Osteocyte (in vitro differentiated cells): Measurements from ENCODE around the gene COX4I1. TPM values are rescaled to one million over a fixed set of nuclear protein-coding genes. Genes with fewer than 3 reads are reported as not detected.

Experiments used
- DNase-seq: peaks from one replicate; pipeline ENCODE4 v3.0.0; 2021; ENCODE audit warnings: mixed read lengths; ENCODE audit not compliant: unreplicated experiment; ENCODE audit errors: extremely low spot score
- H3K27ac Mint-ChIP-seq: one replicate; pipeline ENCODE4 v1.8.0; 2021; ENCODE audit warnings: mild to moderate bottlenecking, mixed read lengths; ENCODE audit not compliant: unreplicated experiment
- H3K27me3 Mint-ChIP-seq: one replicate; pipeline ENCODE4 v1.8.0; 2021; ENCODE audit warnings: mixed read lengths; ENCODE audit not compliant: unreplicated experiment
- H3K36me3 Mint-ChIP-seq: one replicate; pipeline ENCODE4 v1.8.0; 2021; ENCODE audit warnings: mixed read lengths; ENCODE audit not compliant: unreplicated experiment
- H3K4me1 Mint-ChIP-seq: one replicate; pipeline ENCODE4 v1.8.0; 2021; ENCODE audit warnings: mixed read lengths; ENCODE audit not compliant: unreplicated experiment
- H3K4me3 Mint-ChIP-seq: one replicate; pipeline ENCODE4 v1.8.0; 2021; ENCODE audit warnings: mild to moderate bottlenecking, moderate library complexity, mixed read lengths; ENCODE audit not compliant: unreplicated experiment
- H3K9me3 Mint-ChIP-seq: one replicate; pipeline ENCODE4 v1.8.0; 2021; ENCODE audit warnings: mixed read lengths; ENCODE audit not compliant: unreplicated experiment
- total RNA-seq: library from RNA; stranded (reverse); gene quantifications from 2 replicates; pipeline ENCODE4 v1.2.1, GENCODE V29; 2021
- TF ChIP-seq, protein P1 (sequence below): fragments of 200-600 bp; sonication (generic); IDR thresholded peaks from 2 replicates; pipeline ENCODE4 v1.5.0; 2021; ENCODE audit warnings: antibody characterized with exemption, mild to moderate bottlenecking, moderate library complexity

Gene COX4I1
- total RNA-seq, 1 donor from 2014 or later, result 456 TPM

- no peak for DNase-seq
- peak overlapping the region; percentile 7 for H3K27ac Mint-ChIP-seq
- H3K36me3 Mint-ChIP-seq, result peaks cover 30% of the 10 kb centered on the region
- H3K27me3 Mint-ChIP-seq, result no peaks in the 10 kb centered on the region
- peaks cover 33% of the 10 kb centered on the region for H3K4me1 Mint-ChIP-seq
- TF ChIP-seq, protein P1, sequence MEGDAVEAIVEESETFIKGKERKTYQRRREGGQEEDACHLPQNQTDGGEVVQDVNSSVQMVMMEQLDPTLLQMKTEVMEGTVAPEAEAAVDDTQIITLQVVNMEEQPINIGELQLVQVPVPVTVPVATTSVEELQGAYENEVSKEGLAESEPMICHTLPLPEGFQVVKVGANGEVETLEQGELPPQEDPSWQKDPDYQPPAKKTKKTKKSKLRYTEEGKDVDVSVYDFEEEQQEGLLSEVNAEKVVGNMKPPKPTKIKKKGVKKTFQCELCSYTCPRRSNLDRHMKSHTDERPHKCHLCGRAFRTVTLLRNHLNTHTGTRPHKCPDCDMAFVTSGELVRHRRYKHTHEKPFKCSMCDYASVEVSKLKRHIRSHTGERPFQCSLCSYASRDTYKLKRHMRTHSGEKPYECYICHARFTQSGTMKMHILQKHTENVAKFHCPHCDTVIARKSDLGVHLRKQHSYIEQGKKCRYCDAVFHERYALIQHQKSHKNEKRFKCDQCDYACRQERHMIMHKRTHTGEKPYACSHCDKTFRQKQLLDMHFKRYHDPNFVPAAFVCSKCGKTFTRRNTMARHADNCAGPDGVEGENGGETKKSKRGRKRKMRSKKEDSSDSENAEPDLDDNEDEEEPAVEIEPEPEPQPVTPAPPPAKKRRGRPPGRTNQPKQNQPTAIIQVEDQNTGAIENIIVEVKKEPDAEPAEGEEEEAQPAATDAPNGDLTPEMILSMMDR, result no peak
- H3K9me3 Mint-ChIP-seq, result no peaks in the 10 kb centered on the region
- H3K4me3 Mint-ChIP-seq, result peak overlapping the region; percentile 83
Observed at GRCh38 chr16:85798283-85798776, 1.2 kb upstream of the COX4I1 start.

- TF ChIP-seq, protein P1, result no peak
- H3K4me3 Mint-ChIP-seq, result peak overlapping the region; percentile 84
- H3K9me3 Mint-ChIP-seq, result no peaks in the 10 kb centered on the region
- H3K27ac Mint-ChIP-seq, result peak overlapping the region; percentile 7
- DNase-seq, result no peak
- peaks cover 33% of the 10 kb centered on the region for H3K4me1 Mint-ChIP-seq
- H3K27me3 Mint-ChIP-seq, result no peaks in the 10 kb centered on the region
- H3K36me3 Mint-ChIP-seq, result peaks cover 34% of the 10 kb centered on the region
Observed at GRCh38 chr16:85798901-85799496, 496 bp upstream of the COX4I1 start.

DNA sequence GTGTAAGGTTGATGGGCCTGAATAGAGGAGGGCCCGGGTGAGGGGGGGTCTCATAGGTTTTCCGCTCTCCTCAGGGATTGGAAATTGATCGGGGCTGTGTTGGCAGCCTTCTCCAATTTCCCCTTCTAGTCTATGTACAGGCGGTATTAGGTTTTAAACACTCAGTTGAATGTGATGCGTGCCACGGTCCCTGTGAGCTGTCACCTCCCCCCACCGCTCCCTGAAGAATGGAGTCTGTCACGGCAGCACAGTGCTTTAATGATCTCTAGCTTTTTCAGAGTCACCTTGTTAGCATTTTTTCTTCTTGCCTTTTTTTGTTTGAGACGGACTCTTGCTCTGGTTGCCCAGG is 800 bp downstream of the COX4I1 start:
- peaks cover 34% of the 10 kb centered on the region for H3K36me3 Mint-ChIP-seq
- H3K27me3 Mint-ChIP-seq, result no peaks in the 10 kb centered on the region
- DNase-seq, result no peak
- peak overlapping the region; percentile 85 for H3K4me3 Mint-ChIP-seq
- TF ChIP-seq, protein P1, result no peak
- no peaks in the 10 kb centered on the region for H3K9me3 Mint-ChIP-seq
- H3K27ac Mint-ChIP-seq, result peak overlapping the region; percentile 83
- peaks cover 33% of the 10 kb centered on the region for H3K4me1 Mint-ChIP-seq

GRCh38 chr16:85803570-85803969 is 4.1 kb downstream of the COX4I1 start:
- TF ChIP-seq, protein P1, result no peak
- H3K27ac Mint-ChIP-seq, result no peak overlapping the region
- H3K27me3 Mint-ChIP-seq, result no peaks in the 10 kb centered on the region
- H3K9me3 Mint-ChIP-seq, result no peaks in the 10 kb centered on the region
- DNase-seq, result no peak
- H3K36me3 Mint-ChIP-seq, result peaks cover 42% of the 10 kb centered on the region
- H3K4me1 Mint-ChIP-seq, result peaks cover 19% of the 10 kb centered on the region
- H3K4me3 Mint-ChIP-seq, result no peak overlapping the region

DNA sequence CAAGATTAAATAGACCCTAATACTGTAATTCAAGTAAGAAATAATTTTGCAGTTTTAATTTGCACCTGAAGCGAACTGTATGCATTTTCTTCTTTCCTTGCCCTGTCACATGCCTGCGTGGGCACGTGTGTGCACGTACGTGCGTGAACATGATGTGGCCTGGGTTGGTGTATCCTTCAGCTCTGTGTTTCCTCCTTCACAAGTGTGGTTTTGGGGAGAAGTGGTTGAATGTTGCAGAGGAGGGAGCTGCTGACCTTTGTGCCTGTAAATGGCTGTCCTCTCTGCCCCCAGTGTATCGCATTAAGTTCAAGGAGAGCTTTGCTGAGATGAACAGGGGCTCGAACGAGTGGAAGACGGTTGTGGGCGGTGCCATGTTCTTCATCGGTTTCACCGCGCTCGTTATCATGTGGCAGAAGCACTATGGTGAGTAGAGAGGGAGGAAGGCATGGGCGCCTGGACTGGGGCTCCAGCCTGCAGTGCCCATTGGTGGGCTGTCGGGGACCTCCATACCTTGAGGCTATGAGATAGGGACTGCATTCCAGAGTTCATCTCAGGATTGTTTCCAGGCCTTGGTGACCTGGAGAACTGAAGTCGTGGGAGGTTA is 6.0 kb downstream of the COX4I1 start:
- peaks cover 14% of the 10 kb centered on the region for H3K4me1 Mint-ChIP-seq
- peaks cover 42% of the 10 kb centered on the region for H3K36me3 Mint-ChIP-seq
- no peak overlapping the region for H3K27ac Mint-ChIP-seq
- no peaks in the 10 kb centered on the region for H3K27me3 Mint-ChIP-seq
- no peak overlapping the region for H3K4me3 Mint-ChIP-seq
- TF ChIP-seq, protein P1, result no peak
- no peak for DNase-seq
- no peaks in the 10 kb centered on the region for H3K9me3 Mint-ChIP-seq
